Erythroblast (primary cell): ENCODE results near the gene SPAG16.

Experiments used
- DNase-seq, 2 experiments: peaks; one replicate each; lab custom pipeline; 2025; lab: John Stamatoyannopoulos, UW
- GATA1 ChIP-seq: IDR thresholded peaks from 2 replicates; pipeline ENCODE4 v1.6.1; 2011; ENCODE audit warnings: low read depth, mild to moderate bottlenecking, control low read depth, low read length, moderate library complexity
- POLR2A ChIP-seq: IDR thresholded peaks from 2 replicates; pipeline ENCODE4 v1.6.1; 2011; ENCODE audit warnings: mild to moderate bottlenecking, low read length

SPAG16 gene

GRCh38 chr2:214098811-214099210, 814.5 kb downstream of the SPAG16 start:
- no peak for TF ChIP-seq GATA1
- no peak for TF ChIP-seq POLR2A
- no peak for DNase-seq

- no peak for TF ChIP-seq GATA1
- no peak for TF ChIP-seq POLR2A
Observed at GRCh38 chr2:214100488-214100887, 816.2 kb downstream of the SPAG16 start.

GRCh38 chr2:214103276-214104001, 819.2 kb downstream of the SPAG16 start:
- no peak for TF ChIP-seq GATA1
- DNase-seq = no peak

More at GRCh38 chr2:214100488-214100887, 816.2 kb downstream of the SPAG16 start:
- DNase-seq = no peak

GRCh38 chr2:214104219-214104618, 820.0 kb downstream of the SPAG16 start:
- no peak for DNase-seq
- TF ChIP-seq GATA1 = no peak

GRCh38 chr2:214104967-214105366, 820.7 kb downstream of the SPAG16 start:
- DNase-seq = no peak
- TF ChIP-seq POLR2A (no peak), GATA1 (no peak)

- TF ChIP-seq POLR2A = no peak
- TF ChIP-seq GATA1 = no peak
- no peak for DNase-seq
Observed at GRCh38 chr2:214107726-214108125, 823.5 kb downstream of the SPAG16 start.

GRCh38 chr2:214108598-214108997, 824.3 kb downstream of the SPAG16 start:
- TF ChIP-seq GATA1 (no peak), POLR2A (no peak)
- DNase-seq = no peak

- DNase-seq = no peak
- no peak for TF ChIP-seq GATA1
- TF ChIP-seq POLR2A = no peak
Observed at GRCh38 chr2:214117054-214117453, 832.8 kb downstream of the SPAG16 start.

- no peak for DNase-seq
- TF ChIP-seq GATA1 = no peak
- TF ChIP-seq POLR2A = no peak
Observed at GRCh38 chr2:214126135-214126534, 841.9 kb downstream of the SPAG16 start.

- no peak for DNase-seq
- TF ChIP-seq GATA1 (no peak), POLR2A (no peak)
Observed at GRCh38 chr2:214127170-214127569, 842.9 kb downstream of the SPAG16 start.

GRCh38 chr2:214127571-214127970, 843.3 kb downstream of the SPAG16 start:
- no peak for DNase-seq

GRCh38 chr2:214128040-214128439, 843.8 kb downstream of the SPAG16 start:
- TF ChIP-seq GATA1 (no peak), POLR2A (no peak)
- DNase-seq = no peak

More at GRCh38 chr2:214127571-214127970, 843.3 kb downstream of the SPAG16 start:
- no peak for TF ChIP-seq GATA1
- TF ChIP-seq POLR2A = no peak

- TF ChIP-seq GATA1 = no peak
- no peak for TF ChIP-seq POLR2A
Observed at GRCh38 chr2:214130114-214130513, 845.9 kb downstream of the SPAG16 start.

GRCh38 chr2:214135966-214136365, 851.7 kb downstream of the SPAG16 start:
- no peak for DNase-seq
- TF ChIP-seq POLR2A (no peak), GATA1 (no peak)

More at GRCh38 chr2:214130114-214130513, 845.9 kb downstream of the SPAG16 start:
- no peak for DNase-seq

- DNase-seq = no peak
Observed at GRCh38 chr2:214138779-214139178, 854.5 kb downstream of the SPAG16 start.

More at GRCh38 chr2:214138779-214139178, 854.5 kb downstream of the SPAG16 start:
- TF ChIP-seq POLR2A (no peak), GATA1 (no peak)
